Activated CD4-positive, alpha-beta T cell treated with anti-CD3 and anti-CD28 coated beads, Interleukin-2, Interleukin-4, amounts not matched to agents 100 ng/mL and 50 ng/mL, durations not matched to agents 16 hours and 8 hours (primary cell): ENCODE measurements around the gene WDR53.
"Not testable (repeated sequence)": the region's sequence is repeated elsewhere in the genome, so short reads cannot be mapped to it uniquely, and the experiment has no call there.

Experiments
- DNase-seq: peaks from one replicate; pipeline ENCODE4 v3.0.0-alpha.2; 2020; ENCODE audit warnings: low spot score

WDR53 gene

DNA sequence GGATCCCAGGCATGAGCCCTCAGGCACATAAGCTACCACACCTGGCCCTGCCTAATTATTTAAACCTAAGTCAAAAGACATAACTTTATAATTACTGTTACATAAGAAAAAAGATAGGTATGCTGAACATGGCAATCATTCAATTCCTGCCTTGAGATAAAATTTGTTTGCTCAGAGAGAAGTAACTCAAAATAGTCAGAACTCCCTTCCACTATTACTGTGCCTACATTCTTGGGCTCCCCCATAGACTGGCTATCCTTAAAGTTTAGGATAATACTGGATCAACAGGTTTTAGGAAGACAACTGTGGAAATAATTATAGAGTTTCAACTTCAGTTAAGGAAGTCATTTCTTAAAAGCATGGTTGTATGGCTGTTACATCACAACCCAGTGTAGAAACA, 9.9 kb downstream of the WDR53 start:
- no peak for DNase-seq

DNA sequence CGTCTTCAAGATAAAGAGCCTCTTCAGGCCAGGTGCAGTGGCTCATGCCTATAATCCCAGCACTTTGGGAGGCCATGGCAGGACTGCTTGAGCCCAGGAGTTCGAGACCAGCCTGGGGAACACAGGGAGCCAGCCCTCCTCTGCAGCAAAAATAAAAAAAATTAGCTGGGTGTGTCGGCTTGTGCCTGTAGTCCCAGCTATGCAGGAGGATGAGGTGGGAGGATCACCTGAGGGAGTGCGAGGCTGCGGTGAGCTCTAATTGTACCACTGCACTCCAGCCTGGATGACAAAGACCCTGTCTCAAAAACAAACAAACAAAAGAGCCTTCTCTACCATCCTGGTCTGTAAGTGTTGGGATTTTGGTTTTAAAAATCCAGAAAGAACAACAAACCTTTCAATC, 11.1 kb downstream of the WDR53 start:
- no peak for DNase-seq

DNA sequence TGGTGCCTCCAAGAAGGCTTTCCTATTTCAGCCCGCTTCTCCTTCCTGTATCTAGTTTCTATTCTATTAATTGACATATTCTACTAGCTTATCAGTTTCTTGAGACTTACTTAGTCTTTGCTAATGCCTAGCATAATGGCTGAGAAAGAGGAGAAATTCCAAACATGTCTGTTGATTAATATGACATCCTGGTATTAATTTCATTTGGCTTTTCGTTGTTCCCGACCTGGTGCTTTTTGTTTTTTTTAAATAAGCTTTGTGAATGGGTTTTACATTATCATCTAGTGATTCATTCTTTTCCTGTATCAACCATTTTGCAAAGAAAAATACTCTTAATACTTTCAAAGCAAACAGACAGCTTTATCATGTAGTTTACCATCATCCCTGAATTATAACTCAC, 13.1 kb downstream of the WDR53 start:
- DNase-seq: no peak

DNA sequence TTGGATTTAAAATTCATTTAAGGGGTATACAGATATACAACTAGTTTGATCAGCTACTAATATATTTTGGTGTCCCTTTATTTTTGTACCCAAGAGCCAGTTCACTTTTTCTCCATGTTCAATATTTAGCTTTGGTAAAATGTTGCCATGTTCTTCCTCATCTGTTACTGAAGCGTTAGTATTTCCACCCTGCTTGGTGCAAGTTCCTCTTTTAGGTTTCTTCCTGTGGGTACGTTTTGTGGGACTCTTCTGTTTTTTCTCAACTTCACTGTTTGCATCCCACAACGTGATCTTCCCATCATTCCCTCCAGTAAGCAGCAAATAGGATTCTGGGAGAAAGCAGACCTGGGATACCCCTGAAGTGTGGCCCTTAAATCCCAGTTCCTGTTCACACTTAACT, 14.1 kb downstream of the WDR53 start:
- DNase-seq: no peak

DNA sequence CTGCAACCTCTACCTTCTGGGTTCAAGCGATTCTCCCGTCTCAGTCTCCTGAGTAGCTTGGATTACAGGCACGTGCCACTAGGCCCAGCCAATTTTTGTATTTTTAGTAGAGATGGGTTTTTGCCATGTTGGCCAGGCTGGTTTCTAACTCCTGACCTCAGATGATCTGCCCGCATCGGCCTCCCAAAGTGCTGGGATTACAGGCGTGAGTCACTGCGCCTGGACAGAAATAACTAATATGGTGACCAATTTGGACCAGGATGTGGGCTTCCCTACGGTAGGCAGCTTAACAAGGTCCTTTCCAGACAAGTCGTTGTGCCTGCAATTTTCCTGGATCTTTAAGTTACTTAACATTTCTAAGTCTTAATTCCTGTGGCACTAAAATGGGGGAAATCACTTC, 14.8 kb downstream of the WDR53 start:
- DNase-seq: no peak

DNA sequence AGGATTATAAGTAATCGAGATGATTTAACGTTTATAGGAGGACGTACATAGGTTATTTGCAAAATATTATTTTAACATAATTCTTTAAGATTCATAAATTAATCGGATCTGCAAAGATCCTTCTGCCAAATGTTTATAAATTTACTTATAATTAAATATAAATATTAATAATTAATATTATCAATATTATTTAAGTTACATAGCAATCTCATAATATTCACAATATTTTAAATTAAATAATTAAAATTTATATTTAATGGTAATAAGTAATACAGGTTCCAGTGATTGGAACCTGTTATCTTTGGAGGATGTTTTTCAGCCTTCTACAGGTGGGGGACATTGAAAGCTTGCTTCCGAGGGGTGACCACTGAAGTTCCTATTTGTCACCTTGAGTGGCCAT, 16.1 kb downstream of the WDR53 start:
- DNase-seq: no peak

DNA sequence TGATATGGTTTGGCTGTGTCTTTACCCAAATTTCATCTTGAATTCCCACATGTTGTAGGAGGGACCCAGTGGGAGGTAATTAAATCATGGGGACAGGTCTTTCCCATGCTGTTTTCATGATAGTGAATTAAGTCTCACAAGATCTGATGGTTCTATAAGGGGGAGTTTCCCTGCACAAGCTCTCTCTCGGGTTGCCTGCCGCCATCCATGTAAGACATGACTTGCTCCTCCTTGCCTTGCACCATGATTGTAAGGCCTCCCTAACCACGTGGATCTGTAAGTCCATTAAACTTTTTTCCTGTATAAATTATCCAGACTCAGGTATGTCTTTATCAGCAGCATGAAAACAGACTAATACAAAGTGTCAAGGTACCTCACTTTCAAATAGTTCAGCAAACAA, 18.2 kb downstream of the WDR53 start:
- not testable (repeated sequence) for DNase-seq

DNA sequence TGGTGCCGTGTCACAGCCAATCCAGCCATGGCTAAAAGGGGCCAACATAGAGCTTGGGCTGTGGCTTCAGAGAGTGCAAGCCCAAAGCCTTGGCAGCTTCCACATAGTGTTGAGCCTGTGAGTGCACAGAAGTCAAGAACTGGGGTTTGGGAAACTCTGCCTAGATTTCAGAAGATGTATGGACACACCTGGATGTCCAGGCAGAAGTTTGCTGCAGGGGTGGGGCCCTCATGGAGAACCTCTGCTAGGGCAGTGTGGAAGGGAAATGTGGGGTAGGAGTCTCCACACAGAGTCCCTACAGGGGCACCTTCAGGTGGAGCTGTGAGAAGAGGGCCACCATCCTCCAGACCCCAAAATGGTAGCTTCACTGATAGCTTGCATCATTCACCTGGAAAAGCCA, 19.0 kb downstream of the WDR53 start:
- DNase-seq: not testable (repeated sequence)

DNA sequence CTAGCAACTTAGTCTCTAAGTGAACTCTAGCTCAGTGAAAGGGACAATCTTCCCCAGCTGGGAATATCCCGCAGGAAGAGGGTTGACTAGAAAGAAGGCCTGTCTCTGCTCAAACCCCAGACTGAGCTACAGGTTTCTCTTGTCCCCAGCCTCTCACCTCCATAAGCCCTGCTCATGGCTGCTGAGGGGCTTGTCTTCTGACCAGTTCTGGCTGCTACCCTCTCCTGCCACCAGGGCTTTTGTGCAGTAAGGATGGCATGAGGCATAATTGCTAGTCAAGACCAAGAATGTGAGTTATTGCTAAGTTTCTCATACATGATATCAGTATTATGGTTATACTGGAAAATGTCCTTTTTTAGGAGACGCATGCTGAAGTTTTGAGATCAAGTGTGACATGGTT, 21.3 kb downstream of the WDR53 start:
- DNase-seq: no peak

DNA sequence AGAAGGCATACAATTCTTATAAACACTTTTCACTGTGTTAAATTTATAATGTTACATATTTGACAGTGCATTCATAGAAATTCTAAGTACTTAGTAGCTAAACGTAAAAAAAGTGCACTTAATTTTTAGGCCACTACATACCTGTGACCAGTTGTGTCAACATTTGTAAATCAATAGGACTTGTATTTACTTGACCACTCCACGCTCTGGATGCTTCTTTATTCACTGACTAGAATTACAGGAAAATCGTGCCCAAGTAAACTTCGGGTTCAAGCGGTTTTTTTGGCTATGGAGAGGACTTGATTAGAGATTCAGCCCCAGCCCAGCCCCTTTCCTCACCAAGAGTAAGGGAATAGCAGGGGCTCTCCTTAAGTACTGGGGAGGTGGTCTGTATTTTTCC, 21.8 kb downstream of the WDR53 start:
- DNase-seq: no peak

DNA sequence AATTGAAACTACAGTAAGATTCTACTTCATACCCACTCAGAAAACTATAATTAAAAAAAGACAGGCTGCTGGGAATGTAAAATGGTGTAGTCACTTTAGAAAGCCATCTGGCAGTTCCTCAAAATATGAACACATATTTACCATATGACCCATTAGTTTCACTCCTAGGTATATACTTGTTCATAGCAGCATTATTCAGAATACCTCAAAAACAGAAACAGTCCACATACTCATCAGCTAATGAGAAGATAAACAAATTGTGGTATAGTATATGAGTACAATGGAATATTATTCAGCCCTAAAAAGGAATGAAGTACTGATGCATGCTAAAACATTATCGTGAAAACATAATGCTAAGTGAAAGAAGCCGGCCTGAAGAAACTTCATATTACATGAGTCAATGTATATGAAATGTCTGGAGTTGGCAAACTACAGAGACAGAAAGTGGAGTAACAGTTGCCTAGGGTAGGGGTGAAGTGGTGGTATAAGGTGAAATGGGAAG, 23.8 kb downstream of the WDR53 start:
- no peak for DNase-seq

DNA sequence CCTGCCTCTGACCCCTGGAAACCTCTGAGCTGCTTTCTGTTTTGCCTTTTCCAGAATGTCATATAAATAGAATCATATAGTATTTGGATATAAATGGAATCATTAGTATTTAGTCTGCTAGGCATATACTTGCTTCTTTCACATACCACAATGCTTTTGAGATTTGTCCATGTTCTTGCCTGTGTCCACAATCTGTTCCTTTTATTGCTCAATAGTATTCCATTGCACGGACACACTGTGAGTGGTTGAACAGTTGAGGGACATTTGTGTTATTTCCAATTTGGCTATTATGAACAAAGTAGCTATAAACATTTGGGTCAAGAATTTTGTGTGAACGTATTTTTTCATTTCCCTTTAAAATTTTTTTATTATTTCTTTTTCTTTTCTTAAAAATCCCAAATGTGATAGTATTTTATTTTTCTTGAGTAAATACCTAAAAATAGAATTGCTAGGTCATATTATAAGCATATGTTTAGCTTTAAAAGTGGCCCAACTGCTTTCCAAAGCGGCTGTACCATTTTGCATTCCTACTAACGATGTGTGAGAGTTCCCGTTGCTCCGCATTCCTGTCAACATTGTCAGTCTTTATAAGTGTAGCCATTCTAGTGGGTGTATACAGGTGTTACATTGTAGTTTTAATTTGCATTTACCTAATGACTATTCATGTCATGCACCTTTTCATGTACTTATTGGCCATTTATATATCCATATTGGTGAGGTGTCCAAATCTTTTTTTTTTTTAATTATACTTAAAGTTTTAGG, 26.5 kb downstream of the WDR53 start:
- no peak for DNase-seq

DNA sequence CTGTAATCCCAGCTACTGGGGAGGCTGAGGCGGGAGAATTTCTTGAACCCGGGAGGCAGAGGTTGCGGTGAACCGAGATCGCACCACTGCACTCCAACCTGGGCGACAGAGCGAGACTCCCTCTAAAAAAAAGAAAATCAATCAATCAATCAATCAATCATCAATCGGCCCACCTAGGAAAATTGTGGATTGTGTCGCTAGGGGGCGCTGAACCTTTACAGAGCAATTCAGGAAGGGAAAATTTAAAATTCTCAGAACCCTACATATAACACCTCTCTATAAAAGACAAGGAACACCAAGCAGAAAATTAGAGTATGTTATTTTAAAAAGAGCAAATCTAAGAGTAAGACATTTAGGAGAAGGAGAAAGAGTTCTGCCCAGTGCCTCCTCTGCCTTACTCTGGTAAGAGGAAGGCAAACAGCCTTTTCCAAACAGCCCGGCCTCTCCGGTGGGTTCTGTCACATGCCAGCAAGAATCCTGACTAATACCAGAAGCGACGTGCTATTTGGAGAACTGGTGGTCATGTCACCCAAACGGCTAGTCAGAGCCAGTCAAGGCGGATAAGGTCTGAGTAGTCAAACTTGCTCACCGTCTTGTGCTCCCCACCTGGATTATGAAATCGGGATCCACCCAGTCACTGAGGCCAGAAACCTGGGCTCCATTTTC, 30.9 kb downstream of the WDR53 start:
- DNase-seq: peak; percentile 61

DNA sequence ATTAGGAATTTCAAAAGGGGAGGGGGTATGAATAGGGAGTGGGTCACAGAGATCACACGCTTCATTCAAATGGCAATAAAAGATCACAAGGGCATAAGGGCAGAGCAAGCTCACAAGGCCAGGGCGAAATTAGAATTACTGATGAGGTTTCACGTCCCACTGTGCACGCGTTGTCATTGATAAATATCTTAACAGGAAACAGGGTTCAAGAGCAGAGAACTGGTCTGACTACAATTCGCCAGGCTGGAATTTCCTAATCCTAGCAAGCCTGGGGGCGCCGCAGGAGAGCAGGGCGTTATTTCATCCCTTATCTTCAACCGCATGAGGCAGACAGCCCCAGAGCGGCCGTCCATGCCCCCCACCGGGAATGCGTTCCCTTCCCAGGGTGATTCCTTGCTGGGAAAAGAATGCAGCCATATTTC, 35.1 kb downstream of the WDR53 start:
- no peak for DNase-seq

DNA sequence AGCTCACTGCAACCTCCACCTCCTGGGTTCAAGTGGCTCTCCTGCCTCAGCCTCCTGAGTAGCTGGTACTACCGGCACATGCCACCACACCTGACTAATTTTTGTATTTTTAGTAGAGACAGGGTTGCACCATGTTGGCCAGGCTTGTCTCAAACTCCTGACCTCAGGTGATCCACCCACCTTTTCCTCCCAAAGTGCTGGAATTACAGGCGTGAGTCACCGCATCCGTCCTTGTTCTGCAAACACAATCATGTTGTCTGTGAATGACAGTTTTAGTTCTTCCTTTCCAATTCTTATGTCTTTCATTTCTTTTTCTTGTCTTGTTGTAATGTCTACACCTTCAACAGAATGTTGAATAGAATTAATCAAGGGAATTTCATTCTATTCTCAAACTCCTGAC, 36.9 kb downstream of the WDR53 start:
- DNase-seq: no peak

DNA sequence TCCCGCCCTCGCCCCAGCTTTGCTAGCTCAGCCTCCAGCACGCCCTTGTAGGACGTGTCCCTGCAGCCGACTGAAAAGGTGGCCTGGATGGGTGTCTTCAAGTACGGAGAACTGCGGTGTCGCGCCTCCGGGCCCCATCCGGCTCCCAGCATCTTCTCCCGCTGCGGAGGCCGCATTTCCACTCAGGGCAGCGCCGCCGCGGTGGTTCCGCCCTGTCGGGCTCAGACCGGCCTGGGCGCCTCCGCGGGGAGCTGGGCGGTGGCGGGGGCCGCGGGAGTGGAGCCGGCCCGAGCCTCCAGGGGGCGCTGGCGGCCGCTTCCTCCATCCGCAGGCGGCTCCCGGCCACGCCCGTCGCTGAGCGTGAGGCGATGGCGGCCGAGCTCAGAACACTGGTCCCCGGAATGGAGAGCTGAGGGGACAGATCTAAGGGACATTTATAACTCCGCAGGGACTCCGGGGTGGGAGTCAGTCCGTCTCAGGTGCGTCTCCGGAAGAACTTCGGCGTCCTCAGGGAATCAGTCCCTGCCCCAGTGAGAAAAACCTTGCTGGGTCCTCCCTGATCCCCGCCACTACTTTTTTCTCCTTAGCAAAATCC, 39.6 kb downstream of the WDR53 start:
- peak; percentile 88 for DNase-seq

DNA sequence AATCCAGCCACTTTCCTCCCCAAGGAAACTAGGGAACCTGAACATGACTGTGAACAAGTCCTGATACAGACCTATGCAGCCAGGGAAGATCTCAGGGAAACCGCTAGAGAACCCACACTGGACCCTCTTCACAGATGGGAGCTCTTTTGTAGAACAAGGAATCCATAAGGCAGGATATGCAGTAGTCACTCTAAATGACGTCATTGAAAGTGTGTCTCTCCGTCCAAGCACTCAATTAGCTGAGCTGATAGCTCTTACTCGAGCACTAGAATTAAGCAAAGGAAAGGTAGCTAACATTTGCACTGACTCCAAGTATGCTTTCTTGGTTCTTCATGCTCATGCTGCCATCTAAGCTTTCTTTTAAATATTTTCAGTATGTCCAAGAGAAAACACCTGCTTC, 43.2 kb downstream of the WDR53 start:
- DNase-seq: no peak

DNA sequence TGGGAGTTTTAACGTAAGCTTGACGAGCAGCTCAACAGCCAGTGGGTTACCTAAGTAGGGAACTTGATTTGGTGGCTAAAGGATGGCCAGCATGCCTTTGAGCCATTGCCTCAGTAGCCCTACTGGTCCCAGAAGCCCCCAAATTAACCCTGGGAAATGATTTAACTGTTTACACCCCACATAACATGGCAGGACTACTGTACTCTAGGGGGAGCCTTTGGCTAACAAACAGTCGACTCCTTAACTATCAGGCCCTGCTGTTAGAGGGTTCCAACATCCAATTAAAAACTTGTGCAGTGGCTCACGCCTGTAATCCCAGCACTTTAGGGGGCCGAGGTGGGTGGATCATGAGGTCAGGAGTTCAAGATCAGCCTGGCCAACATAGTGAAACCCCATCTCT, 43.8 kb downstream of the WDR53 start:
- no peak for DNase-seq

DNA sequence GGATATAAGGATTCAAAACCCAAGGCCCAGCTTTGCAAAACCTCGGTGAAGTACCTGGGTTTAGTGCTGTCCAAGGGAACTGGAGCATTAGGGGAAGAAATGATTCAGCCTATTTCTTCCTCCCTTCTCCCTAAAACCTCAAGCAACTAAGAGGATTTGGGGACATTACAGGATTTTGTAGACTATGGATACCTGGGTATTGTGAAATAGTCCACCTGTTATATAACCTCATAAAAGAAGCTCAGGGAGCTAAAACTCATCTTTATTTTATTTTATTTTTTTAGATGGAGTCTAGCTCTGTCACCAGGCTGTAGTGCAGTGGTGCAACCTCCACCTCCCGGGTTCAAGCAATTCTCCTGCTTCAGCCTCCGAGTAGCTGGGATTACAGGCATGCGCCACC, 44.5 kb downstream of the WDR53 start:
- DNase-seq: no peak

DNA sequence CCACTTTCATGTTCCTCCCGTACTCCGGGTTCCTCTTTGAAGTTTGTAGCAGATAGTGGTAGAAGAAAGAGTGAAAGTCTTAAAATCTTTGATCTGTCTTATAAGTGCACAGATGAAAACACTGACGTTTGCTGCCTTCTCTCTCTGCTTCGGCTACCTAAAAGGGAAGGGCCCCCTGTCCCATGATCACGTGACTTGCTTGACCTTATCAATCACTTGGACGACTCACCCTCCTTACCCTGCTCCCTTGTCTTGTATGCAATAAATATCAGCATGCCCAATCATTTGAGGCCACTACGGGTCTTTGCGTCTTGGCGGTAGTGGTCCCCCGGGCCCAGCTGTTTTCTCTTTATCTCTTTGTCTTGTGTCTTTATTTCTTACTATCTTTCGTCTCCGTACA, 47.1 kb downstream of the WDR53 start:
- not testable (repeated sequence) for DNase-seq

DNA sequence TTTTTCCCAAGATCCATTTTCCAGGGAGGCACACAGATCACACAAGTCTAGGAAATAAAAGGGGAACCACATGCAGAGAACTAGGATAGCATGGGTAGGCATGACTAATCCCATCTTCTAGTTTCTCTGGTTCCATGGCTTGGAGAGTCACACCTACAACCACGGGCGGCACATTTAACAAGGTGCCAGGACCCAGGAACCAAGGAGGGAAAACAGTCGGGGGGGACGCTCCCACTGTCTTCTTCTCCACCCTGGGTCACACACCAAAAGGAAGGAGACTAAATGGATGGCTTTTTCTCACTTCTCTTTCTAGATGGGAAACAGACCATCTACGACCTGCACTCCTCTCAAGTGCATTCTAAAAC, 48.7 kb downstream of the WDR53 start:
- no peak for DNase-seq

DNA sequence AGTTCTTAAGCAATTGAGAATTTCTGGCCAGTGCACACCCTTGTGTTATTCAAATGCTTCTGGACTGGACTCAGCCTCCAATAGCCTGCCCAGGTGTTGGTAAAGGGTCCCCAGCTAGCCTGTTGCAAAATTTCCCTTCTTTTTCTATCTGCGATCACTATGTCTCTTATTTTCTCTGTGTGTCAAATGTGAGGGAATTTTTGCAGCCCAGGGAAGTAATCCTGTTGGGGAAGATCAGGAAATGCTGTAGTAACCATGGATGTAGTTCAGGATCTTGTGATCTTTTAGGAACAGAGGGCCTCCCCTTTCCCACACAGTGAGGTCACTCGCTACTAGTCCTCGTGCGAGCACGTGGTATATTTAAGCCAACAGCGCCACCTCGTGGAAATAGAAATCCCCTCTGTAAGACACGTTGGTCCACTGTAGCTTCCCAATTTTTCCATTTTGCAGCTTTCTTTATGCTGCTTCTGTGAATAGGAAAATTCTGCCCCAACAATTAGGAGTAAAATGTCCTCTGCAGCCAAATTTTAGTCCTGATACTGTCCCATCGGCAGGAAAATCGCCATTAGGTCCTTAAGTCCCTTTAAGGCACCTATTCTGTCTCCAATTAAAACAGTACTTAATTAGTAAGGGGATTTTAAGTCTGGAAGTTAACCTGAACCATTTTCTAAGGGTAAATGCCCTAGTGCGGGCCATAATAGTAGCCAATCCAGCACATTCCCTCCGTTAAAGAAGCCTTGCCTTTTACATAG, 49.2 kb downstream of the WDR53 start:
- peak; percentile 64 for DNase-seq

DNA sequence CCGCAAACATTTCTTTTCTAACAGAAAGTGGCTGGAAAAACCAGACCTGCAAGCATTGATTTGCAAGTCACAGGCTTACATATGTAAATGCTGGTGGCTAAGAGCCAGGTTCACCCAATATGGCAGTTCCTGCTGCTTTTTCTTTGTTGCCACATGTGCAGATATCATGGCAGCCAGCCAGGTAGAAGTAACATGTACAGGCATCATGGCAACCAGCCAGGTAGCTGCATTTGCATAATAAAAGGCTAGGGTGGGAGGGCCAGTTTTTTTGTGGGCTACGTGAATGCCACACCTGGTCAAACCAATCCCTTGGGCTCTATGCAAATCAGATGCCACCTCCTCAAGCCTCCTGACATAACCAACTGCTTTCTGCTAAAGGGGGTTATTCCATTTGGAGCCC, 50.4 kb downstream of the WDR53 start:
- no peak for DNase-seq
